ENCODE results near the gene POLR3E. TPM values are rescaled to one million over a fixed set of nuclear protein-coding genes. Genes with fewer than 3 reads are reported as not detected.

The POLR3E gene
- total RNA-seq, 1 donor from 2014 or later = 56.6 TPM

DNA sequence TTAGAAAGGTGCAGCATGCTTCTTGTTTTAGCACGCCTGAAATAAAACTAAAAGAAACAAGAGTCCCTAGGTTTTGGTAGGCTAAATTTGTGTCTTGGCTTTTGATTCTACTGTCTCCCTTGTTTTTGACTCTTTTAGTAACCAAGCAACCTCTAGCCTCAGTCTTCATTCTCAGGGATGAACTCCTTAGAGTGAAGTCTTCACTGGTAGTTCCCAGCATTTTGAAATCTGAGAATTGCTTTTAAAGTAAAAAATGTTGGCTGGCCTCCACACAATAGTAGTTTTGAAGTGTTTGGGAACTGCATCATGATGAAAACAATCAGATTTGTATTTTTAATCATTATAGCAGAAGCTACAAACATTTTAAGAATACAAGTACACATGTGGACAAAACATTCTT is 83.3 kb downstream of the POLR3E start:
- Mint-ChIP-seq H3K4me1 (ENCODE audit: unreplicated experiment) (peaks cover 1% of the 10 kb centered on the region), H3K27me3 (peaks cover 2% of the 10 kb centered on the region), H3K36me3 (no peaks in the 10 kb centered on the region), H3K4me3 (no peak overlapping the region), H3K9me3 (no peaks in the 10 kb centered on the region), H3K27ac (no peak overlapping the region)
- DNase-seq (ENCODE audit: extremely low spot score, unreplicated experiment) = no peak
- TF ChIP-seq, protein P1, sequence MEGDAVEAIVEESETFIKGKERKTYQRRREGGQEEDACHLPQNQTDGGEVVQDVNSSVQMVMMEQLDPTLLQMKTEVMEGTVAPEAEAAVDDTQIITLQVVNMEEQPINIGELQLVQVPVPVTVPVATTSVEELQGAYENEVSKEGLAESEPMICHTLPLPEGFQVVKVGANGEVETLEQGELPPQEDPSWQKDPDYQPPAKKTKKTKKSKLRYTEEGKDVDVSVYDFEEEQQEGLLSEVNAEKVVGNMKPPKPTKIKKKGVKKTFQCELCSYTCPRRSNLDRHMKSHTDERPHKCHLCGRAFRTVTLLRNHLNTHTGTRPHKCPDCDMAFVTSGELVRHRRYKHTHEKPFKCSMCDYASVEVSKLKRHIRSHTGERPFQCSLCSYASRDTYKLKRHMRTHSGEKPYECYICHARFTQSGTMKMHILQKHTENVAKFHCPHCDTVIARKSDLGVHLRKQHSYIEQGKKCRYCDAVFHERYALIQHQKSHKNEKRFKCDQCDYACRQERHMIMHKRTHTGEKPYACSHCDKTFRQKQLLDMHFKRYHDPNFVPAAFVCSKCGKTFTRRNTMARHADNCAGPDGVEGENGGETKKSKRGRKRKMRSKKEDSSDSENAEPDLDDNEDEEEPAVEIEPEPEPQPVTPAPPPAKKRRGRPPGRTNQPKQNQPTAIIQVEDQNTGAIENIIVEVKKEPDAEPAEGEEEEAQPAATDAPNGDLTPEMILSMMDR (conservative IDR thresholded peaks at IDR 0.05) = no peak

DNA sequence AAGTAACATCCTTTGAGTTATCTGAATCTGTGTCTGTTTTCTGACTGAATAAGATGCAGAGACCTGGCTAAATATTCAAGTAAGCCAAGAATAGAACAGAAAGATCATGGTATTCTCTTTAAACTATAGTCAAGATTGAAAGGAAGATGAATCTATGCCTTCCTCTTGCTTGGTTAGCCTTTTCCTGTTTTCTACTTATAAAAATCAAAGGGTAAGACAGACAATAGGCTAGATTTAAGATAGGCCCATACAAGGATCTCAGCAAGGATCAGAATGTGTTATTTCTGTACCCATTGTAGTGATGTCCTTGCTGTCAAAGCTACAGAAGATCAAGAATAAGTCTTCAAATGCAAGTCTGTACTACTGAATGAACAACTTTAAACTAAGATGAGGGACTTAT is 84.2 kb downstream of the POLR3E start:
- Mint-ChIP-seq H3K36me3 (no peaks in the 10 kb centered on the region), H3K4me1 (ENCODE audit: unreplicated experiment) (no peaks in the 10 kb centered on the region), H3K9me3 (no peaks in the 10 kb centered on the region), H3K4me3 (no peak overlapping the region), H3K27ac (no peak overlapping the region), H3K27me3 (no peaks in the 10 kb centered on the region)
- TF ChIP-seq, protein P1 (conservative IDR thresholded peaks at IDR 0.05) = no peak
- no peak for DNase-seq (ENCODE audit: extremely low spot score, unreplicated experiment)

DNA sequence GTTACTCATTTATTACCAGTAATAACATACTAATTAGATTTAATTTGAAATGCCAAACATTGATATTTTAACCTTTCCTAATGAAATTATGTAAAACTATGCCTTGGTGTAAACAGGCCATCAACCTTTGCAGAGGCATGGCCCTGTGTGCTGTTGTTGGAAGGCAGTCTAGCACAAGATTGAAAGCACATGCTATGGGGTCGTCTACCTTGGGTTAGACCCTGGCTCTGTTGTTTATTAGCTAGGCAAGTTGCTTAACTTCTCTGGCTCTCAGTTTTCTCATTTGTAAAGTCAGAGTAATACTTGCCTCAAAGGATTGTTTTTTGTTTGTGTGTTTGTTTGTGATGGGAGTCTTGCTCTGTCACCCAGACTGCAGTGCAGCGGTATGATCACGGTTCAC is 86.6 kb downstream of the POLR3E start:
- Mint-ChIP-seq H3K36me3 (no peaks in the 10 kb centered on the region), H3K9me3 (no peaks in the 10 kb centered on the region), H3K27ac (no peak overlapping the region), H3K27me3 (no peaks in the 10 kb centered on the region), H3K4me1 (ENCODE audit: unreplicated experiment) (peaks cover 4% of the 10 kb centered on the region), H3K4me3 (no peak overlapping the region)
- TF ChIP-seq, protein P1 (conservative IDR thresholded peaks at IDR 0.05) = no peak
- no peak for DNase-seq (ENCODE audit: extremely low spot score, unreplicated experiment)

Other genes starting within 250 kb of the POLR3E start
- gene VWA3A, start 204.9 kb upstream of the POLR3E start, total RNA-seq (ENCODE audit: low replicate concordance) = 0.55 and 4.7 TPM in 2 replicates
- gene SDR42E2, start 134.9 kb upstream of the POLR3E start, total RNA-seq (ENCODE audit: low replicate concordance) = 0.19 TPM in 1 of 2 replicates, not detected in the other
- gene EEF2K, start 91.1 kb upstream of the POLR3E start, total RNA-seq (ENCODE audit: low replicate concordance) = 16.2 and 22.5 TPM in 2 replicates
- gene CDR2, start 77.2 kb downstream of the POLR3E start, total RNA-seq (ENCODE audit: low replicate concordance) = 17.9 and 18.9 TPM in 2 replicates
- 113 and 144 TPM in 2 replicates for gene NPIPB5, start 213.5 kb downstream of the POLR3E start, total RNA-seq (ENCODE audit: low replicate concordance)